HG03439 (cell line): Measurements from ENCODE around the gene EPHB2.

Experiments used
- ATAC-seq: cut with Tn5 transposase; IDR thresholded peaks from one replicate; pipeline ENCODE4 v1.9.1; 2021; ENCODE audit warnings: mild to moderate bottlenecking, moderate library complexity; ENCODE audit not compliant: unreplicated experiment

Gene EPHB2

DNA sequence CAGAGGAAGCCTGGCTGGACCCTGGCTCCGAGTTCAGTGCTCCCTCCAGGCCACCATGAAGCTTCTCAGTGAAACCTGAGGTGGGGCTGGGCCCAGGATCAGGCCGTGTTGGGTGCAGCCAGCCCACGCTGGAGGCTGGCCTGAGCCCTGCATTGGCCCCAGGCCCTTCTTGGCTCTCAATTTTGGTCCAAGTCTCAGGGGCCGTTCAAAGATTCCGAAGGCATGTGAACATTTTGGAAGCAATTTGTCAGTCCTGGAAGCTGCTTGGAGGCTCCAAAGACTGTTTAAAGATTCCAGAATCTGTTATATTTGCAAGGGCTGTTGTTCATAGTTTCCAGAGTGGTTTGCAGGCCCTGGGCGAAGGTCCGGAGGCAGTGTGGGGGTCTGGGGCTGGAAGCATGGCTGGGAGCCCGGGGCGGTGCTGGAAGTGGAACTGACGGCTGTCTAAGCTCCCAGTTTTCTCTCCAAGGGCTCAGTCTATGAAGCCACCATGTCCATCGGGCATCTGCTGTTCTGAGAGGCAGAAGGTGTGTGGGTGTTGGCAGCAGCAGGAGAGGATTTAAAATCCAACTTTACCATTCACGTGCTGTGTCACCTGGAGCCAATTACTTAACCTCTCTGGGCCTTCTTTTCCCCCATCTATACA is 104.9 kb downstream of the EPHB2 start:
- ATAC-seq, result no peak

GRCh38 chr1:22816067-22816775 is 105.6 kb downstream of the EPHB2 start:
- no peak for ATAC-seq

GRCh38 chr1:22816803-22817202 is 106.2 kb downstream of the EPHB2 start:
- ATAC-seq, result no peak

DNA sequence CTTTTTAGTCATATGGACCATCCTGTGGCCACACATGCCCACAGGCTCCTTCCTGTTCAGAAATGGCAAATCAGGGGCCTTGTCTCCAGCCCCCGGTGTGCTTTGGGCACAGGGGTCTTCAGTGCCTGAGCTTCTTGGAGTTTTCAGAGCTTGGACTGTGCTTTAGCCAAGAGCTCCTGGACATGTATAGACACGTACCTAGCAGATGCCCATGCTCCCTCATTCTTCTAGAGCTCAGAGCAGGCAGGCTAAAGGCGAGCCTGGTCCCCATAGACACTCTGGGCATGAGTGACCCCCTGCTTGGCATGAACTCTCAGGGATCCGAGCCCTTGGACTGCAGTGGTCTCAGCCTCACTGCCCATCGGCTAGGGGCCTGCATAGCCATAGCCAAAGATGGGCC is 106.8 kb downstream of the EPHB2 start:
- no peak for ATAC-seq

DNA sequence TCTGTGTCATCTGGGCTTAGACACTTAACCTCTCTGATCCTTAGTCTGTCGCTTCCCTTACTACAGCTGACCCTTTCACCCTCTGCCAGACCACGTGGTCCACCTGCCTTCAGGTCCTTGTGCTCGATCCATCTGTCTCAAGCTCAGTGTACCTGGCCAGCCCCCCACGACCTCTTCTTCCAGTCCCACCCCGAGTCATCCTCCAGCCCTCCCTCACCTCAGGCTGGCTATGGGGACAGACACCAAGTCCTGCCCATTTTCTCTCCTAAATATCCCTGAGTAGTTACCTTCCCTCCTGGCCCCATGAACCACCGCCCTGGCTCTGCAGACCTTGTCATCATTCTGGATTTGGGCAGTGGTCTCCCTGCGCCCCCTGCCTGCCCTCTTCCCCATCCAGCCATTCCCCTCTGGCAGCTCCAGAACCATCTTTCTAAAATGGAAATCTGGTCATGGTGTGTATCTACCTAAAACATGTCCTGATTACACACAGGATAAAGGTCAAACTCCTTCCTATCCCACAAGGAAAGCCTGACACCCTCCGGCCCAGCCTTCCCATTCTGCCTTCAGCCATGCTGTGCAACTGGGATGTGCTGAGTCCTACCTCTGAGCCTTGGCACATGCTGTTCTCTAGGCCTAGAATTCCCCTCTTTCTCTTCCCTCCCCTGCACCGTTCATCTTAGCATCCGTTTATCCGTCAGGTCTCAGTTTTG is 107.6 kb downstream of the EPHB2 start:
- no peak for ATAC-seq

DNA sequence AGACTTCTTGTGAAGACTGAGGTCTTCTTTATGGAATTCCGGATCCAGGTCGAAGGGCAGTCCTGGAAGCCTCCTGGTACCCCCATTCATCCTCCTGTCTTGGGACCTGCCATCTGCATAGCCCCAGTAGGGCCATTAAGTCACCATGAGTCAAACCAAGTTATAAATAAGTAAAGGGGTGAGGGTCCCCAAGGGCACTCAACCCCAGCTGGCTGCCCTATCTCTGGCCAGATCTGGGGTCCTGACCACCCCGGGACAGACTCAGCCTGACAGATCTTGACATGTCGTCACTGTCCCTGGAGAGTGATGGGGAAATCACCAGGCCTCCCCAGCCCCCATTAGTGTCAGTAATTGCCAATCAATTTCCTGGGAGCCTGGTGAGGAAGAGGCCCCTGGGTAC is 108.7 kb downstream of the EPHB2 start:
- no peak for ATAC-seq

DNA sequence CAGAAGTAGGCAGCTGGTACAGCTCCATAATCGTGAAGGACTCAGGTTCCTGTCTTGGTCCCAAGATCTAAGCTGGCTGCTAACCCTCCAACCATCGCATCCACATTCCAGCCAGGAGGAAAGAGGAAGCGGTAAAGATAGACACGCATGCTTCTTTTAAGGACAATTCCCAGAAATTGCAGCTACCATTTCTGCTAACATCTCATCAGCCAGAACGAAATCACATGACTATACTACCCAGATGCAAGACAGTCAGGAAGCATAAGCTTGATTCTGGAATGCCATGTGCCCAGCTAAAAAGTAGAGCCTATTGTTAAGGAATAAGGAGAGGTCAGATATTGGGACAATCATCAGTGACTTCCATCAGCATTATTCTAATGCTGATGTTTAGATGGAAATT is 110.4 kb downstream of the EPHB2 start:
- ATAC-seq, result no peak

DNA sequence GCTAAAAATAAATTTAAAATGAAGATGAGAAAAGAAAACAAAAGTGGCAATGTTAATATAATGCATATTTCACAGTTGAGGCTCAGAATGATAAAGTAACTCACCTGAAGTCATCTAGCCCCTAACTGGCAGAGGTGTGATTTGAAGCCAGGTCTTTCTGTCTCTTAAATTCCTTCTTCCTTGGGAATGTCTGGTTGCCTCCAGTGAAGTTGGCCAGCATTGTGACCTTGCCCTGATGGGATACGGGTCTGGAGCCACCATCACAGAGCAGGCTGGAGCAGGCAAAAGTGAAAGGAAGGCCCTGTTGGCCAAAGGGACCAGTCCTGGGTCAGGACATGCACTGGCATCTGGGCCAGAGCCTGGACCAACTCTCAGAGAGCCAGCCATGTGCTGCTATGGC is 111.7 kb downstream of the EPHB2 start:
- no peak for ATAC-seq

DNA sequence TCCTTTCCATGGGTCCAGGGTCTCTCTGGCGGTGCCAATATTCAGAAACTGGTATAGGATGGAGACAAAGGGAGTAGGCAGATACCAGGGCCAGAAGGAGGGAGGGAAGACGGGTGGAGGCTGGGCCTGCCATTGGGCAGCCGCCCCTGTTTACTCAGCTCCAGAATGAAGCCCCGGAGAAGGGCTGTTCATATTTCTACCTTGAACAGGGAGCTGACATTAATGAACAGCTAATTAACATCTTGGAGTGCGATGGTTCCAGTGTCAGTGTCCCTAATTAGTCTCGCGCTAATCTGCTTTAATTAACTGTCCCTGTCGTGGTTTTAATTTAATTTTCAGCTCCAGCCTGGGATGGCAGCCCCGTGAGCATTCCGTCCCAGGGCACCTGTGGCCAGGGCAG is 113.8 kb downstream of the EPHB2 start:
- no peak for ATAC-seq

DNA sequence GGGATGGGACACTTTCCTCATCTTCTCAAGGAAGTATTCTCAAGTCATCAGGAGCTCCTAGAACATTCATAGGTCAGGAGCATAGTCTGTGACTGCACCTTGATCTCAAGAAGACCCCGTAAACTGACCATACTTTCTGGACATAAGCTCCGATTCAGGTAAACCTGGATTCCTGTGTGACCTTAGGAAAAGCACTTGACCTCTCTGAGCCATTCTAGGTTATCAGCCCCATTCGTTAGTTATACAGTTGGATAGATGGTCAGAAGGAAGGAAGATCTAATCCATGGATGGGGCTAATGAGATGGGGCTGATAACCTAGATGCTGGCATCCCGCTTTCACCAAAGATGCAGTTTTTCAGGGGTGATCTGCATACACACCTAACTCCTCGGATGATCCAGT is 114.3 kb downstream of the EPHB2 start:
- ATAC-seq, result no peak

GRCh38 chr1:22825486-22826189 is 115.0 kb downstream of the EPHB2 start:
- no peak for ATAC-seq

GRCh38 chr1:22826604-22827580 is 116.3 kb downstream of the EPHB2 start:
- no peak for ATAC-seq

GRCh38 chr1:22827666-22828483 is 117.2 kb downstream of the EPHB2 start:
- no peak for ATAC-seq

- ATAC-seq, result no peak
These were observed 118.1 kb downstream of the EPHB2 start for GRCh38 chr1:22828484-22829308.

- ATAC-seq, result no peak
These were observed 118.8 kb downstream of the EPHB2 start for GRCh38 chr1:22829309-22829989.

DNA sequence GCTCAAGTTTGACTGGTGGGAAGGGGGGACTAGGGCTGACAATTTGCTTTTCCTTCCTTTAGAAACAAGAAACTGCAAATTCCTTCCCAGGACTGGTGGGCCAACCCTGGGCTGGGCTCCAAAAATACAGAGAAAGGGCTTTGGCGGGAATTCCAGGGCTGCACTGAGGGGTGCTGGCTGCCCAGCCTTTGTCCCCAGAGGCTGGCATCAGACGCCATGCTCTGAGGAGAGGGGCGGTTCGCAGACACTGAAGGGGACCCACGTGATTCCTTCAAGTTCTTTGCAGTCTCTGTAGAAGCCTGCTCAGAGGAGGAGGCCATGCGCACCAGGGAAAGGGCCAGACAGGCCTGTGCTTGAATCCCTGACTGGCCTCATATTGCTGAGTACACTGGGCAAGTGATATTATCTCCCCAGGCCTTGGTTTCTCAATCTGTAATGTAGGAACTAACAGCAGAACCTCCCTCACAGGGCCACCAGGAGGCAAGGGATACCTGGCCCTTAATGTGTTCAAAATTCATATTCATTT is 119.5 kb downstream of the EPHB2 start:
- ATAC-seq, result no peak

DNA sequence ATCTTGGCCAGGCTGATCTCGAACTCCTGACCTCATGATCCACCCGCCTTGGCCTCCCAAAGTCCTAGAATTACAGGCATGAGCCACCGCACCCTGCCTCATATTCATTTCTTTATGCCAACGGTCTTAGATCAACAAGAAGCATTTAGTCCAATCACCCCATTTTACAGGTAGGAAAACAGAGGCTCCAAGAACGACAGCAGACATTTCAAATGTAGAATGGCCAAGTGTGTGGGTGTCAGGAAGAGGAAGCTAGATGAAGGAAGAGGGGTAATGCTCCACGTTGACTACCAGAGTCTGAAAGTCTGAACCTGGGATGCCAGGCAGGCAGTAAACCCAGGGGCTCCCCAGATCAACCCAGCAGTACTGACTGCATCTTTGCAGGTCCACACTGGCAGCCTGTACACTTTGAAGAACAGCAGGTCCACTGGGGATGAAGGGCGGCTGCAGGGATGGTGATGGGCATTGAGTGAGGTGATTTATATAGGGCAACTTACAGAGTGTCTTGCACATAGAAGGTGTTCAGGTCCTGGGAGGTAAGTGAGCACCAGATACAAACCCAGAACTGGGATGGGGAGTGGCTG is 120.2 kb downstream of the EPHB2 start:
- no peak for ATAC-seq
